HCT116 (cell line): ENCODE results near the gene AOPEP. TPM values are rescaled to one million over a fixed set of nuclear protein-coding genes. Genes with fewer than 3 reads are reported as not detected.

Experiments
- ATAC-seq: fragments of 200-7000 bp; cut with Tn5 transposase; 2 replicates; pipeline ENCODE4 v1.9.1; 2020; ENCODE audit warnings: mild to moderate bottlenecking, moderate library complexity
- BruUV-seq: library from RNA; stranded (reverse); fragments of 400-500 nt; replicated peaks from 2 replicates; lab custom pipeline; 2021; lab: Mats Ljungman, UMichigan
- CTCF ChIA-PET: fragments of 300-600 bp; sonication (Branson Sonifier 250); formaldehyde crosslinking; loops from one replicate; lab custom pipeline; 2021; ENCODE audit warnings: antibody characterized with exemption; lab: Charles Lee
- POLR2A ChIA-PET: fragments of 300-600, 350-600 bp; sonication (Branson Sonifier 250); formaldehyde crosslinking; loops from one replicate; lab custom pipeline; 2021; ENCODE audit warnings: antibody characterized with exemption; lab: Charles Lee
- RAD21 ChIA-PET, 2 experiments: fragments of 300-600 bp; sonication (Branson Sonifier 250); formaldehyde crosslinking; loops; one replicate each; lab custom pipeline; 2023; ENCODE audit warnings: low total read pairs in 2 of 2; ENCODE audit not compliant: uncharacterized antibody in 2 of 2, unreplicated experiment in 2 of 2, low non-redundant PET in 1 of 2; lab: Charles Lee
- DNase-seq: peaks from one replicate; pipeline ENCODE4 v3.0.0-alpha.2; 2010; ENCODE audit warnings: low read depth, low spot score
- H2AFZ ChIP-seq: fragments of 200-600 bp; shearing (Covaris generic), sonication (generic); 2 replicates; pipeline ENCODE4 v1.6.1; 2017; ENCODE audit warnings: low read depth, mixed run types, mixed read lengths, antibody characterized with exemption, low read length; ENCODE audit not compliant: poor library complexity, severe bottlenecking
- H3K27ac ChIP-seq: 2 replicates; pipeline ENCODE4 v1.5.1; 2012; ENCODE audit warnings: low read depth, low read length
- H3K27me3 ChIP-seq: fragments of 200-600 bp; sonication (generic); 2 replicates; pipeline ENCODE4 v1.6.1; 2016; ENCODE audit warnings: mixed run types, low read length, mixed read lengths; ENCODE audit not compliant: insufficient read depth
- H3K36me3 ChIP-seq, 2 experiments: fragments of 200-500 bp in 1 of 2; fragments of 200-600 bp in 1 of 2; sonication (Bioruptor generic) in 1 of 2; sonication (generic) in 1 of 2; 2 replicates each; pipeline versions ENCODE4 v1.5.1 to v1.6.1; 2014 to 2016; ENCODE audit warnings: low read length in 2 of 2, inconsistent platforms in 1 of 2, mixed read lengths in 1 of 2, mixed run types in 1 of 2; ENCODE audit not compliant: insufficient read depth in 2 of 2, control insufficient read depth in 1 of 2
- H3K4me1 ChIP-seq, 2 experiments: fragments of 200-600 bp in 1 of 2; sonication (generic) in 1 of 2; 2 replicates each; pipeline versions ENCODE4 v1.5.1 to v1.6.1; 2012 to 2017; ENCODE audit warnings: low read length in 2 of 2, inconsistent platforms in 1 of 2, mild to moderate bottlenecking in 1 of 2, mixed read lengths in 1 of 2, mixed run types in 1 of 2, moderate library complexity in 1 of 2; ENCODE audit not compliant: insufficient read depth in 2 of 2, control insufficient read depth in 1 of 2
- H3K4me2 ChIP-seq: fragments of 200-600 bp; sonication (generic); 2 replicates; pipeline ENCODE4 v1.6.1; 2017; ENCODE audit warnings: mixed run types, low read length, mixed read lengths
- H3K4me3 ChIP-seq, 2 experiments: fragments of 200-600 bp in 1 of 2; sonication (generic) in 1 of 2; replicated peaks in 1 of 2; 2 replicates each; pipeline ENCODE4 v1.5.1; 2011 to 2016; ENCODE audit warnings: low read length in 2 of 2, control low read depth in 1 of 2, low read depth in 1 of 2, mild to moderate bottlenecking in 1 of 2, mixed read lengths in 1 of 2, mixed run types in 1 of 2
- H3K79me2 ChIP-seq: fragments of 200-600 bp; sonication (generic); 2 replicates; pipeline ENCODE4 v1.6.1; 2017; ENCODE audit warnings: mild to moderate bottlenecking, mixed run types, low read length, moderate library complexity, mixed read lengths; ENCODE audit not compliant: insufficient read depth
- H3K9ac ChIP-seq: fragments of 200-600 bp; sonication (generic); 2 replicates; pipeline ENCODE4 v1.6.1; 2016; ENCODE audit warnings: low read length, mixed read lengths
- H3K9me2 ChIP-seq: fragments of 200-600 bp; sonication (generic), shearing (Covaris generic); 2 replicates; pipeline ENCODE4 v1.6.1; 2017; ENCODE audit warnings: mixed run types, mild to moderate bottlenecking, moderate library complexity; ENCODE audit not compliant: insufficient read depth
- H3K9me3 ChIP-seq, 2 experiments: fragments of 200-500 bp in 1 of 2; fragments of 200-600 bp in 1 of 2; sonication (Bioruptor generic) in 1 of 2; sonication (generic) in 1 of 2; 2 replicates each; pipeline ENCODE4 v1.6.1; 2014 to 2017; ENCODE audit warnings: low read length in 2 of 2, mixed read lengths in 2 of 2, inconsistent platforms in 1 of 2, low read depth in 1 of 2, mild to moderate bottlenecking in 1 of 2, mixed run types in 1 of 2, moderate library complexity in 1 of 2; ENCODE audit not compliant: control insufficient read depth in 1 of 2, insufficient read depth in 1 of 2
- H4K20me1 ChIP-seq: fragments of 200-600 bp; sonication (generic), shearing (Covaris generic); 2 replicates; pipeline ENCODE4 v1.6.1; 2017; ENCODE audit warnings: mixed run types, mild to moderate bottlenecking, moderate library complexity; ENCODE audit not compliant: insufficient read depth
- ATF3 ChIP-seq: IDR thresholded peaks from 2 replicates; pipeline ENCODE4 v1.6.1; 2012
- CEBPB ChIP-seq: IDR thresholded peaks from 2 replicates; pipeline ENCODE4 v1.6.1; 2012; ENCODE audit warnings: low read depth
- CTCF ChIP-seq, 3 experiments: fragments of 200-600 bp in 1 of 3; sonication (generic) in 1 of 3; IDR thresholded peaks in 2 of 3; conservative IDR thresholded peaks in 1 of 3; 2 replicates each; pipeline ENCODE4 v1.5.1; 2012 to 2017; ENCODE audit warnings: low read depth in 2 of 3, low read length in 2 of 3, antibody characterized with exemption in 1 of 3, borderline replicate concordance in 1 of 3, control low read depth in 1 of 3, mild to moderate bottlenecking in 1 of 3, mixed read lengths in 1 of 3, mixed run types in 1 of 3, moderate library complexity in 1 of 3; ENCODE audit not compliant: insufficient read depth in 1 of 3
- EGR1 ChIP-seq: IDR thresholded peaks from 2 replicates; pipeline ENCODE4 v1.6.1; 2012; ENCODE audit warnings: low read depth
- ELF1 ChIP-seq: IDR thresholded peaks from 2 replicates; pipeline ENCODE4 v1.6.1; 2012; ENCODE audit warnings: low read depth, borderline replicate concordance
- EZH2 ChIP-seq: fragments of 200-600 bp; sonication (generic); IDR thresholded peaks from 2 replicates; pipeline ENCODE4 v1.6.1; 2017; ENCODE audit warnings: antibody characterized with exemption, mixed run types
- EZH2phosphoT487 ChIP-seq: fragments of 200-600 bp; IDR thresholded peaks from 2 replicates; pipeline ENCODE4 v1.6.1; 2018; ENCODE audit warnings: antibody characterized with exemption, borderline replicate concordance
- JUND ChIP-seq: IDR thresholded peaks from 2 replicates; pipeline ENCODE4 v1.6.1; 2012
- POLR2AphosphoS5 ChIP-seq: IDR thresholded peaks from 2 replicates; pipeline ENCODE4 v1.6.1; 2011; ENCODE audit warnings: mild to moderate bottlenecking, low read depth, low read length, moderate library complexity
- RAD21 ChIP-seq: IDR thresholded peaks from 2 replicates; pipeline ENCODE4 v1.6.1; 2012; ENCODE audit warnings: low read depth, mild to moderate bottlenecking
- REST ChIP-seq: IDR thresholded peaks from 2 replicates; pipeline ENCODE4 v1.6.1; 2012; ENCODE audit warnings: low read depth
- SIN3A ChIP-seq: IDR thresholded peaks from 2 replicates; pipeline ENCODE4 v1.6.1; 2012; ENCODE audit warnings: low read depth
- SP1 ChIP-seq: IDR thresholded peaks from 2 replicates; pipeline ENCODE4 v1.6.1; 2012; ENCODE audit warnings: low read depth
- SRF ChIP-seq: IDR thresholded peaks from 2 replicates; pipeline ENCODE4 v1.6.1; 2012; ENCODE audit warnings: low read depth
- YY1 ChIP-seq: IDR thresholded peaks from 2 replicates; pipeline ENCODE4 v1.6.1; 2011; ENCODE audit warnings: low read length, low read depth, moderate library complexity, mild to moderate bottlenecking; ENCODE audit not compliant: insufficient replicate concordance; ENCODE audit errors: extremely low read depth
- ZBTB33 ChIP-seq: IDR thresholded peaks from 2 replicates; pipeline ENCODE4 v1.6.1; 2011; ENCODE audit warnings: mild to moderate bottlenecking, low read length, moderate library complexity; ENCODE audit not compliant: insufficient replicate concordance; ENCODE audit errors: extremely low read depth
- ZFX ChIP-seq: fragments of 450-650 bp; IDR thresholded peaks from 2 replicates; pipeline ENCODE4 v1.6.1; 2017
- ZNF274 ChIP-seq: fragments of 200-500 bp; sonication (Bioruptor generic); IDR thresholded peaks from 2 replicates; pipeline ENCODE4 v1.6.1; 2014; ENCODE audit warnings: mild to moderate bottlenecking, low read depth, low read length, inconsistent platforms
- intact Hi-C: fragments of 100-400 bp; cut with micrococcal nuclease; formaldehyde crosslinking; loops from 2 replicates; pipeline ENCODE4 v1.10.0; 2022
- total RNA-seq: library from RNA; stranded (reverse); gene quantifications from one replicate; pipeline ENCODE4 v1.2.1, GENCODE V29; 2021; ENCODE audit not compliant: unreplicated experiment

The AOPEP gene
- total RNA-seq, 1 experiment from 2014 or later, result 15.1 TPM

GRCh38 chr9:94706922-94707321, 19.6 kb upstream of the AOPEP start:
- ChIA-PET RAD21 (no interaction called here), CTCF (no interaction called here), POLR2A (no interaction called here)
- H3K79me2 ChIP-seq, result no peaks in the 10 kb centered on the region
- H3K4me1 ChIP-seq, result no peaks in the 10 kb centered on the region
- DNase-seq (no peak), ATAC-seq (no peak)
- H3K27me3 ChIP-seq, result no peaks in the 10 kb centered on the region; the same call in 1 of the 2 replicates
- no peaks in the 10 kb centered on the region for H3K9me3 ChIP-seq
- no peaks in the 10 kb centered on the region for H3K9me2 ChIP-seq
- H3K9ac ChIP-seq, result no peak overlapping the region
- no peak overlapping the region for H2AFZ ChIP-seq
- H3K27ac ChIP-seq, result no peak overlapping the region
- H3K4me2 ChIP-seq, result no peak overlapping the region
- no peaks in the 10 kb centered on the region for H3K36me3 ChIP-seq
- no peaks in the 10 kb centered on the region for H4K20me1 ChIP-seq
- intact Hi-C loops, result no loop called here
- BruUV-seq, result no TSS peak
- TF ChIP-seq RAD21, result no peak
- TF ChIP-seq JUND, result no peak
- TF ChIP-seq SIN3A, result no peak
- no peak for TF ChIP-seq ZNF274
- no peak for TF ChIP-seq EZH2
- no peak for TF ChIP-seq ELF1
- no peak for TF ChIP-seq CEBPB
- TF ChIP-seq EGR1, result no peak
- no peak for TF ChIP-seq ATF3
- TF ChIP-seq POLR2AphosphoS5, result no peak
- TF ChIP-seq SRF, result no peak
- no peak for TF ChIP-seq ZBTB33
- TF ChIP-seq CTCF (IDR thresholded peaks at IDR 0.05 in 2 of 3, conservative IDR thresholded peaks at IDR 0.05 in 1 of 3; ENCODE audit: borderline replicate concordance in 1 of 3, insufficient read depth in 1 of 3, low read depth in 2 of 3, low read length in 2 of 3), result no peak
- no peak for TF ChIP-seq SP1
- TF ChIP-seq EZH2phosphoT487, result no peak
- TF ChIP-seq YY1, result no peak
- TF ChIP-seq ZFX, result no peak
- TF ChIP-seq REST, result no peak
- no peak overlapping the region for H3K4me3 ChIP-seq
